Measurements from ENCODE around the gene RPL22L1. TPM values are rescaled to one million over a fixed set of nuclear protein-coding genes. Genes with fewer than 3 reads are reported as not detected.
"Not testable (repeated sequence)": the region's sequence is repeated elsewhere in the genome, so short reads cannot be mapped to it uniquely, and the experiment has no call there.

Gene RPL22L1
- total RNA-seq, 4 donors from 2014 or later, result 76.0 to 344 (median 191) TPM

DNA sequence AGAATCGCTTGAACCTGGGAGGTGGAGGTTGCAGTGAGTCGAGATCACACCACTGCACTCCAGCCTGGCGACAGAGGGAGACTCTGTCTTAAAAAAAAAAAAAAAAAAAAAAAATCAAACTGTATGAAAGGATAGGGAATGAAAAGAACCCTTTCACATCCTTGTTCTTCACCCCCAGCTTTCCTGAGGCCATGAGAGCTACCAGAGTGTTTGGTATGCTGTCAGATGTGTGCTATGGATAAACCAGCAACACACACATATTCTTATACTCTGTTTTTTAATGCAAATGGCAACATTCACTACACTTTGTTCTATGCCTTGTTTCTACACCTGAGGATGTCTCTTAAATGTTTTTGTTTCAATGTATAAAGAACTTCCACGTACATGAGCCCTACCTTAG lies 33.5 kb downstream of the RPL22L1 start:
- no peaks in the 10 kb centered on the region for H3K9me3 ChIP-seq
- intact Hi-C loops (cut with DNase I), result no loop called here
- 82 to 85% methylated on average over 4 of the region's 4 CpGs for WGBS, 2 donors
- H3K4me1 ChIP-seq, result no peaks in the 10 kb centered on the region
- H3K4me3 ChIP-seq, result no peak overlapping the region
- no peak for DNase-seq
- peaks cover 0 to 20% (median 0%) of the 10 kb centered on the region in 4 donors for H3K27me3 ChIP-seq
- H3K27ac ChIP-seq, result no peak overlapping the region
- TF ChIP-seq, protein P1, sequence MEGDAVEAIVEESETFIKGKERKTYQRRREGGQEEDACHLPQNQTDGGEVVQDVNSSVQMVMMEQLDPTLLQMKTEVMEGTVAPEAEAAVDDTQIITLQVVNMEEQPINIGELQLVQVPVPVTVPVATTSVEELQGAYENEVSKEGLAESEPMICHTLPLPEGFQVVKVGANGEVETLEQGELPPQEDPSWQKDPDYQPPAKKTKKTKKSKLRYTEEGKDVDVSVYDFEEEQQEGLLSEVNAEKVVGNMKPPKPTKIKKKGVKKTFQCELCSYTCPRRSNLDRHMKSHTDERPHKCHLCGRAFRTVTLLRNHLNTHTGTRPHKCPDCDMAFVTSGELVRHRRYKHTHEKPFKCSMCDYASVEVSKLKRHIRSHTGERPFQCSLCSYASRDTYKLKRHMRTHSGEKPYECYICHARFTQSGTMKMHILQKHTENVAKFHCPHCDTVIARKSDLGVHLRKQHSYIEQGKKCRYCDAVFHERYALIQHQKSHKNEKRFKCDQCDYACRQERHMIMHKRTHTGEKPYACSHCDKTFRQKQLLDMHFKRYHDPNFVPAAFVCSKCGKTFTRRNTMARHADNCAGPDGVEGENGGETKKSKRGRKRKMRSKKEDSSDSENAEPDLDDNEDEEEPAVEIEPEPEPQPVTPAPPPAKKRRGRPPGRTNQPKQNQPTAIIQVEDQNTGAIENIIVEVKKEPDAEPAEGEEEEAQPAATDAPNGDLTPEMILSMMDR (IDR thresholded peaks at IDR 0.05), result no peak
- TF ChIP-seq POLR2A (IDR thresholded peaks at IDR 0.05), result no peak
- no peaks in the 10 kb centered on the region for H3K36me3 ChIP-seq

DNA sequence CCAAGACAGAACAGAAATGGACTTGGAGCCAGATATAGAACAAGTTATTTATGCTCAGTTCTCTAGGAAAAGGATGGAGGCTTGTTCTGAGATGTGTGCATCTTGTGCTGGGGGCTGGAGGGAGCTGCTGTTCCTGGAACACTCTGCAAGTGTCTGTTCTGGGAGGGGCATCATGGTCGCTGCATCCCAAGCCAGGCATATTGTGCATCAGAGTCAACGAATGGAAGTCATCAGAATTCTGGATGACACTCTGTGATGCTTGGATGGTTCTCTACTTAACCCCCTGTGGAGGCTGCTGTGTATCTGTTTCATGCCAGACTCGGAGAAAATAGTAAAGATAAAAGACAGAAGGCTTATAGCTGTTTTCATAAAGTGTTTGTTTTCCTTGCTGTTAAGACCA lies 34.7 kb downstream of the RPL22L1 start:
- no peaks in the 10 kb centered on the region for H3K36me3 ChIP-seq
- no peak for DNase-seq
- no peak for TF ChIP-seq POLR2A (IDR thresholded peaks at IDR 0.05)
- TF ChIP-seq, protein P1 (IDR thresholded peaks at IDR 0.05), result no peak
- H3K27ac ChIP-seq, result no peak overlapping the region
- peaks cover 0 to 20% (median 0%) of the 10 kb centered on the region in 4 donors for H3K27me3 ChIP-seq
- no peaks in the 10 kb centered on the region for H3K9me3 ChIP-seq
- H3K4me1 ChIP-seq, result no peaks in the 10 kb centered on the region
- WGBS, 2 donors, result 13 to 37% methylated on average over 3 of the region's 3 CpGs
- intact Hi-C loops (cut with DNase I), result no loop called here
- H3K4me3 ChIP-seq, result no peak overlapping the region

DNA sequence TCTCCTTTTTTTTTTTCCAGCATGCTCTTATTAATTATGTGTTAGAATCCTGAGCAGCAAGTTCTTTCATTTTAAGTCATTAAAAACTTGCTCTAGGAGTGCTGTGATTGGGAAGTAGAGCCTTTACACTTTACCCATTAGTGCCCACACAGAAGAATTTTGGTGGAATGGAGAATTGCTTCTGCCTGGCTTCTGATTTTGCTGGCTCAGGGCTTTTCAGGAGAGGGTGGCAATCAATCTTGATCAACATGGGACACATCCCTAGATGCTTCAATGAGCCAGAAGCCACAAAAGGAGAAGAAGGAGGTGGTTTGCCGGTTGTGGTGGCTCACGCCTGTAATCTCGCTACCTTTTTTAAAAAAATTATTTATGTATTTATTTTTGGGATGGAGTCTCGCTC lies 39.4 kb downstream of the RPL22L1 start:
- DNase-seq, result no peak
- Histone ChIP-seq H3K27me3 (peaks cover 0 to 31% (median 0%) of the 10 kb centered on the region in 4 donors), H3K36me3 (no peaks in the 10 kb centered on the region), H3K4me1 (no peaks in the 10 kb centered on the region), H3K4me3 (no peak overlapping the region), H3K9me3 (no peaks in the 10 kb centered on the region), H3K27ac (no peak overlapping the region)
- no peak for TF ChIP-seq POLR2A (IDR thresholded peaks at IDR 0.05)
- TF ChIP-seq, protein P1 (IDR thresholded peaks at IDR 0.05), result no peak
- WGBS, 2 donors, result 82 to 92% methylated on average over 4 of the region's 4 CpGs
- intact Hi-C loops (cut with DNase I), result no loop called here

DNA sequence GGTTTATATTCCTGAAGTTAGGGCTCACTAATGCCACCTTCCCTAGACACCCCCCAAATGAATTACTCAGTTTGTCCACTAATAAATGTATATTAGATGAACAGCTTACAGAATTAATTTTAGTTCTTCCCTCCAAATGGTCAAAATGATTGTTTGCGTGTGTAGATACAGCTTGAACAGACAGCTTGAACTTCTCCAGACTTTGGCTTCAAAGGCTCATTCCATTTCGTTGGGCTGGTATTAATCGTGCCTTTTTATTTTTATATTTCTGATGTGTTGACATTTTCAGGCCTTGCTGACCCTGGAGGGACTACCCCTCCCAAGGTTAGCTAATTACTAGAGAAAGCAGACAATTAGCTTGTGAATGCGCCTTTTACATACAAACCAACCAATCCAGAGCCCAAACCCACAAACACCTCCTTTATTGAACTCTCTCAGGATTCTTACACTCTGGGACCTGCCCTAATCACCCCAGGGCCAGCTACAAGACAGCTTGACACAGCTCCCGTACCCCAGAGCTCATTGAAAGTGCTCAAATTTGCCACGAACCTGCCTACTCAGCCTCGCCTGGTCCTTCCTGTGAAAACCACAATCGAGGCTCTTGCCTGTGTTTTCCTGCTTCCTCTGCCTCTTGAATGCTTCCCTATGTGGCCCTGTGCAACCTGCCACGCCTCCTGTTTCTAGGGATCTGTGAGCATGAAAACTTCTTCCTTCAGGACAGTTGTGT lies 40.3 kb downstream of the RPL22L1 start:
- intact Hi-C loops (cut with DNase I), result no loop called here
- H3K9me3 ChIP-seq, result no peaks in the 10 kb centered on the region

DNA sequence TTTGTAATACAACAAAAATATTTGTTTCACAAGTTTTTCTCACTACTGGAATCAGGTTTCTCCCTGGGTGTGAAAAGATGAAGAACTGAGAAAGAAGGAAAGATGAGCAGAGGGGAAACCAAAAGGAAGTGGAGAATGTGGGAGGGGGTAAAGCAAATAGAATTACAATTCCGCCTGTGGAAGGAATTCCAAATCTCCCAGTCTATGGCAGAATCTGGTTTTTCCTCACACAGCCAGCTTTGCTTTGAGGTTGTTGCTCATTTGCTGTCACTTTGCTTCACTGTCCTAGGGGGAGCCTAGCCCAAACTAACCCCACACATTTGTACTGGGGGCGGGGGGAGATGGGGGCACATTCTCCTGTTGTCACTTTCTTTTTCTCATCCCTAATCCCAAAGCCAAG lies 43.9 kb downstream of the RPL22L1 start:
- WGBS, 2 donors, result 55 to 57% methylated on average over 2 of the region's 2 CpGs
- no peak for TF ChIP-seq POLR2A (IDR thresholded peaks at IDR 0.05)
- TF ChIP-seq, protein P1 (IDR thresholded peaks at IDR 0.05), result no peak
- peaks cover 0 to 15% (median 0%) of the 10 kb centered on the region in 4 donors for H3K27me3 ChIP-seq
- H3K4me3 ChIP-seq, result no peak overlapping the region
- H3K36me3 ChIP-seq, result no peaks in the 10 kb centered on the region
- intact Hi-C loops (cut with DNase I), result no loop called here
- DNase-seq, result no peak
- H3K27ac ChIP-seq, result no peak overlapping the region
- H3K4me1 ChIP-seq, result no peaks in the 10 kb centered on the region
- no peaks in the 10 kb centered on the region for H3K9me3 ChIP-seq

More for the DNA sequence above, 40.3 kb downstream of the RPL22L1 start:
- Histone ChIP-seq H3K4me1 (no peaks in the 10 kb centered on the region), H3K27ac (no peak overlapping the region), H3K4me3 (no peak overlapping the region), H3K36me3 (no peaks in the 10 kb centered on the region), H3K27me3 (peaks cover 0 to 24% (median 0%) of the 10 kb centered on the region in 4 donors)
- WGBS, 2 donors, result 52 to 53% methylated on average over 9 of the region's 9 CpGs
- TF ChIP-seq, protein P1 (IDR thresholded peaks at IDR 0.05), result no peak
- TF ChIP-seq POLR2A (IDR thresholded peaks at IDR 0.05), result no peak
- DNase-seq, result no peak

DNA sequence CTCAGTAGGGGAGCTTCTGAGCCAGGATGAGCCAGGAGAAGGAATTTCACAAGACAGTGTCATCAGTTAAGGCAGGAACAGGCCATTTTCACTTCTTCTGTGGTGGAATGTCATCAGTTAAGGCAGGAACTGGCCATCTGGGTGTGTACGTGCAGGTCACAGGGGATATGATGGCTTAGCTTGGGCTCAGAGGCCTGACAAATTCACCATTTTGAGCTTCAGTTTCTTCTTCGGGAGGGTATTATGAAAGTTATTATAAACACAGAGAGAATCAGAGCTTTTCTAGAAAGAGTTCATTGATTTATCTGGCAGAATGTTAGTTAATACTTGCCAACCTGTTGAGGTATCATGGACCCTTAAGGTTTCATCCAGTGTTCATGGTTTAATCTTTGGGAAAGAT lies 46.4 kb downstream of the RPL22L1 start:
- H3K27ac ChIP-seq; H3K4me3 ChIP-seq; intact Hi-C loops (cut with DNase I): not testable (repeated sequence)

DNA sequence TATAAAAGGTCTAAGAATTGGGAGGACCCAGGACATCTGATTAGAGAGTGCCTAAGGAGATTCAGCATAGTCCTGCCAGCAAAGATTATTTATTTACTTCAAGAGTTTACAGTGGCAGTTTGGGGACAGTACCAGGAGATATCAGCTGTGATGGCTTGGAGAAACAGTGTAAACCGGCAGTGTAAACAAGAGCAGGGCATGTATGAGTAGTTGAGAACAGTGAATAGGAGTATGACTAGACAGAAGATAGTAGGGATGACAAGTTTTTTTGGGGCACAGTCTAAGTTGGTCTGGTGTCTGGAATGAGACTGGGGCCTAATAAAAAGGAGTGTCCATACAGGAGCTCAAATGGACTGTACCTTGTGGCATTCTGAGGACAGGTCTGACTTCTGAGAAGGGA lies 51.7 kb downstream of the RPL22L1 start:
- 90 to 100% methylated on average over 1 of the region's 1 CpG for WGBS, 2 donors
- H3K9me3 ChIP-seq; H3K27ac ChIP-seq; H3K4me3 ChIP-seq; DNase-seq; H3K36me3 ChIP-seq; H3K27me3 ChIP-seq; intact Hi-C loops (cut with DNase I); H3K4me1 ChIP-seq: not testable (repeated sequence)

More for the DNA sequence above, 46.4 kb downstream of the RPL22L1 start:
- DNase-seq, H3K9me3 ChIP-seq, H3K36me3 ChIP-seq, H3K27me3 ChIP-seq, H3K4me1 ChIP-seq: not testable (repeated sequence)
- WGBS, 2 donors, result 66 to 77% methylated on average over 2 of the region's 2 CpGs

DNA sequence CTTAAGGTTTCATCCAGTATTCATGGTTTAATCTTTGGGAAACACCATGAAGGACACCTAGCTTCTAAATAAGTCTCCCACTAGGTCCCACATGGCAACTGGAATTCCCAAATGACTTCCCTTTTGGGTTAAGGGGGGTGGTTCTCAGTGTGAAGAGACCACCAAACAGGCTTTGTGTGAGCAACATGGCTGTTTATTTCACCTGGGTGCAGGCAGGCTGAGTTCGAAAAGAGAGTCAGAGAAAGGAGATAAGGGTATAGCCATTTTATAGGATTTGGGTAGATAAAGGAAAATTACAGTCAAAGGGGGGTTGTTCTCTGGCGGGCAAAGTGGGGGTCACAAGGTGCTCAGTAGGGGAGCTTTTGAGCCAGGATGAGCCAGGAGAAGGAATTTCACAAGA lies 52.5 kb downstream of the RPL22L1 start:
- H3K27ac ChIP-seq; intact Hi-C loops (cut with DNase I); H3K36me3 ChIP-seq; H3K4me1 ChIP-seq; DNase-seq; H3K27me3 ChIP-seq; H3K9me3 ChIP-seq; H3K4me3 ChIP-seq: not testable (repeated sequence)
- 68 to 84% methylated on average over 2 of the region's 2 CpGs for WGBS, 2 donors
